Measurements from ENCODE around the gene EPS15.
"Not testable (repeated sequence)": the region's sequence is repeated elsewhere in the genome, so short reads cannot be mapped to it uniquely, and the experiment has no call there.

Gene EPS15

GRCh38 chr1:51386259-51386658, 132.8 kb downstream of the EPS15 start:
- not testable (repeated sequence) for DNase-seq (ENCODE audit: low read depth in 2 of 3, low spot score in 2 of 3)

GRCh38 chr1:51385776-51386175, 133.3 kb downstream of the EPS15 start:
- no peak for DNase-seq (ENCODE audit: low read depth in 2 of 3, low spot score in 2 of 3)

GRCh38 chr1:51381964-51382363, 137.1 kb downstream of the EPS15 start:
- no peak for DNase-seq (ENCODE audit: low read depth in 2 of 3, low spot score in 2 of 3)

- no peak for DNase-seq (ENCODE audit: low read depth in 2 of 3, low spot score in 2 of 3)
Observed at GRCh38 chr1:51380936-51381335, 138.1 kb downstream of the EPS15 start.

GRCh38 chr1:51378871-51379270, 140.2 kb downstream of the EPS15 start:
- no peak for DNase-seq (ENCODE audit: low read depth in 2 of 3, low spot score in 2 of 3)

GRCh38 chr1:51373898-51374297, 145.2 kb downstream of the EPS15 start:
- no peak for DNase-seq (ENCODE audit: low read depth in 2 of 3, low spot score in 2 of 3)

- no peak for DNase-seq (ENCODE audit: low read depth in 2 of 3, low spot score in 2 of 3)
Observed at GRCh38 chr1:51372561-51372960, 146.5 kb downstream of the EPS15 start.

- no peak for DNase-seq (ENCODE audit: low read depth in 2 of 3, low spot score in 2 of 3)
Observed at GRCh38 chr1:51369171-51369570, 149.9 kb downstream of the EPS15 start.

GRCh38 chr1:51365774-51366173, 153.3 kb downstream of the EPS15 start:
- no peak for DNase-seq (ENCODE audit: low read depth in 2 of 3, low spot score in 2 of 3)

- no peak for DNase-seq (ENCODE audit: low read depth in 2 of 3, low spot score in 2 of 3)
Observed at GRCh38 chr1:51359879-51360278, 159.2 kb downstream of the EPS15 start.

- DNase-seq (ENCODE audit: low read depth in 2 of 3, low spot score in 2 of 3) = no peak
Observed at GRCh38 chr1:51355382-51355781, 163.7 kb downstream of the EPS15 start.

- no peak for DNase-seq (ENCODE audit: low read depth in 2 of 3, low spot score in 2 of 3)
Observed at GRCh38 chr1:51354416-51354815, 164.7 kb downstream of the EPS15 start.

GRCh38 chr1:51351907-51352306, 167.2 kb downstream of the EPS15 start:
- no peak for DNase-seq (ENCODE audit: low read depth in 2 of 3, low spot score in 2 of 3)

- no peak for DNase-seq (ENCODE audit: low read depth in 2 of 3, low spot score in 2 of 3)
Observed at GRCh38 chr1:51349862-51350261, 169.2 kb downstream of the EPS15 start.

GRCh38 chr1:51348147-51348527, 170.9 kb downstream of the EPS15 start:
- DNase-seq (ENCODE audit: low read depth in 2 of 3, low spot score in 2 of 3) = no peak

GRCh38 chr1:51347398-51348146, 171.5 kb downstream of the EPS15 start:
- DNase-seq (ENCODE audit: low read depth in 2 of 3, low spot score in 2 of 3) = no peak

- no peak for DNase-seq (ENCODE audit: low read depth in 2 of 3, low spot score in 2 of 3)
Observed at GRCh38 chr1:51346086-51346942, 172.8 kb downstream of the EPS15 start.

- no peak for DNase-seq (ENCODE audit: low read depth in 2 of 3, low spot score in 2 of 3)
Observed at GRCh38 chr1:51345300-51345687, 173.8 kb downstream of the EPS15 start.

GRCh38 chr1:51344602-51345299, 174.3 kb downstream of the EPS15 start:
- DNase-seq (ENCODE audit: low read depth in 2 of 3, low spot score in 2 of 3) = no peak

GRCh38 chr1:51344276-51344601, 174.8 kb downstream of the EPS15 start:
- DNase-seq (ENCODE audit: low read depth in 2 of 3, low spot score in 2 of 3) = no peak

- no peak for DNase-seq (ENCODE audit: low read depth in 2 of 3, low spot score in 2 of 3)
Observed at GRCh38 chr1:51343624-51344023, 175.4 kb downstream of the EPS15 start.

GRCh38 chr1:51342591-51343206, 176.4 kb downstream of the EPS15 start:
- no peak for DNase-seq (ENCODE audit: low read depth in 2 of 3, low spot score in 2 of 3)

Measured in activated CD8-positive, alpha-beta memory T cell treated with anti-CD3 and anti-CD28 coated beads for 48 hours (primary cell).